ENCODE results near the gene EIF3D. TPM values are rescaled to one million over a fixed set of nuclear protein-coding genes. Genes with fewer than 3 reads are reported as not detected.

Gene EIF3D
- total and polyA plus RNA-seq, 2 of the 8 experiments (the other 6 are each of a cell fraction or from before 2014, with no cell fraction given): 195 to 408 TPM

GRCh38 chr22:36497910-36498665 is 30.9 kb downstream of the EIF3D start:
- no peak overlapping the region for H4K91ac ChIP-seq (replicated peaks; ENCODE audit: insufficient read length, low read length)
- no peak overlapping the region for H3K9ac ChIP-seq (replicated peaks in 1 of 4; ENCODE audit: extremely low read depth in 1 of 4, low read depth in 3 of 4, low read length in 3 of 4)
- POLR2A ChIA-PET (ENCODE audit: partially characterized antibody): interaction anchor here (0.6 to 1.3 kb wide), 4 partner anchors 9 to 16 kb away, joined by 3 to 4 read pairs (median 3); partner anchors contain the start of genes FOXRED2 and TXN2
- no peaks in the 10 kb centered on the region for H3K27me3 ChIP-seq (replicated peaks in 1 of 4; ENCODE audit: control insufficient read depth in 3 of 4, extremely low read depth in 1 of 4, insufficient read depth in 3 of 4, low read length in 3 of 4)
- H3K9me3 ChIP-seq (ENCODE audit: insufficient read depth in 2 of 2, low read depth in 1 of 2, low read length in 1 of 2): no peaks in the 10 kb centered on the region
- no peak overlapping the region for H4K8ac ChIP-seq (ENCODE audit: extremely low read depth, insufficient read depth, low read length)
- H3K79me1 ChIP-seq (ENCODE audit: low read depth, low read length): no peaks in the 10 kb centered on the region
- H2AK5ac ChIP-seq (ENCODE audit: low read depth, low read length): no peak overlapping the region
- no peak overlapping the region for H3K23ac ChIP-seq (ENCODE audit: insufficient read length)
- DNase-seq (ENCODE audit: low read depth in 1 of 2, low spot score in 2 of 2) (no peak), FAIRE-seq (no peak)
- H2BK120ac ChIP-seq (replicated peaks; ENCODE audit: low read depth, low read length): no peak overlapping the region
- 93% methylated on average over 30 of the region's 30 CpGs; no CpG with 5 or more reads in 1 of the 2 experiments for WGBS, 2 experiments (ENCODE audit: extremely low coverage in 1 of 2, insufficient coverage in 1 of 2, insufficient read length in 1 of 2, insufficient replicate concordance in 2 of 2, low coverage in 1 of 2, low lambda C conversion rate in 2 of 2, missing lambda C conversion rate in 1 of 2)
- TF ChIP-seq EGR1 (IDR thresholded peaks at IDR 0.05; ENCODE audit: borderline replicate concordance, low read depth, low read length): no peak
- TF ChIP-seq RFX5 (IDR thresholded peaks at IDR 0.05; ENCODE audit: borderline replicate concordance, low read depth, low read length): no peak
- TF ChIP-seq, protein P1, sequence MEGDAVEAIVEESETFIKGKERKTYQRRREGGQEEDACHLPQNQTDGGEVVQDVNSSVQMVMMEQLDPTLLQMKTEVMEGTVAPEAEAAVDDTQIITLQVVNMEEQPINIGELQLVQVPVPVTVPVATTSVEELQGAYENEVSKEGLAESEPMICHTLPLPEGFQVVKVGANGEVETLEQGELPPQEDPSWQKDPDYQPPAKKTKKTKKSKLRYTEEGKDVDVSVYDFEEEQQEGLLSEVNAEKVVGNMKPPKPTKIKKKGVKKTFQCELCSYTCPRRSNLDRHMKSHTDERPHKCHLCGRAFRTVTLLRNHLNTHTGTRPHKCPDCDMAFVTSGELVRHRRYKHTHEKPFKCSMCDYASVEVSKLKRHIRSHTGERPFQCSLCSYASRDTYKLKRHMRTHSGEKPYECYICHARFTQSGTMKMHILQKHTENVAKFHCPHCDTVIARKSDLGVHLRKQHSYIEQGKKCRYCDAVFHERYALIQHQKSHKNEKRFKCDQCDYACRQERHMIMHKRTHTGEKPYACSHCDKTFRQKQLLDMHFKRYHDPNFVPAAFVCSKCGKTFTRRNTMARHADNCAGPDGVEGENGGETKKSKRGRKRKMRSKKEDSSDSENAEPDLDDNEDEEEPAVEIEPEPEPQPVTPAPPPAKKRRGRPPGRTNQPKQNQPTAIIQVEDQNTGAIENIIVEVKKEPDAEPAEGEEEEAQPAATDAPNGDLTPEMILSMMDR (IDR thresholded peaks at IDR 0.05; ENCODE audit: control extremely low read depth in 1 of 3, insufficient read depth in 1 of 3, low read depth in 1 of 3, low read length in 3 of 3): peak in 2 of 3 experiments; percentile 11 to 15; a peak in 2 of 4 replicates
- TF ChIP-seq HDAC2 (IDR thresholded peaks at IDR 0.05; ENCODE audit: borderline replicate concordance in 1 of 2, low read depth in 2 of 2, low read length in 2 of 2): no peak
- H3K4ac ChIP-seq (replicated peaks; ENCODE audit: insufficient read length, low read depth, low read length): no peak overlapping the region
- H2BK15ac ChIP-seq (ENCODE audit: low read length): no peak overlapping the region
- no peak overlapping the region for H3K4me2 ChIP-seq (ENCODE audit: insufficient read depth in 1 of 2, low read depth in 2 of 2, low read length in 2 of 2)
- H3K79me2 ChIP-seq (ENCODE audit: control insufficient read depth in 1 of 2, insufficient read depth in 2 of 2, low read length in 2 of 2): no peaks in the 10 kb centered on the region
- CTCF ChIA-PET (ENCODE audit: partially characterized antibody): interaction anchor here (0.6 to 2.5 kb wide), 10 partner anchors 9 to 1195 kb away, joined by 3 to 9 read pairs (median 3); no protein-coding TSS in a partner anchor
- no peak overlapping the region for H3K56ac ChIP-seq (replicated peaks; ENCODE audit: insufficient read length, low read depth, low read length)
- H3K18ac ChIP-seq (ENCODE audit: extremely low read depth, low read length): no peak overlapping the region
- H3K36me3 ChIP-seq (ENCODE audit: control insufficient read depth in 2 of 4, insufficient read depth in 4 of 4, low read length in 3 of 4): peaks cover 3 to 27% (median 5%) of the 10 kb centered on the region in 4 experiments; a peak in 5 of 8 replicates
- H4K20me1 ChIP-seq (replicated peaks in 1 of 2; ENCODE audit: control insufficient read depth in 1 of 2, insufficient read depth in 2 of 2, low read length in 2 of 2): no peaks in the 10 kb centered on the region
- no peaks in the 10 kb centered on the region for H3K23me2 ChIP-seq (ENCODE audit: low read depth, low read length)
- no peak overlapping the region for H3K27ac ChIP-seq (ENCODE audit: low read depth, low read length)
- H2BK20ac ChIP-seq (ENCODE audit: low read length): no peak overlapping the region
- H3K4me1 ChIP-seq (replicated peaks in 1 of 4; ENCODE audit: control insufficient read depth in 3 of 4, insufficient read depth in 4 of 4, low read length in 3 of 4): no peaks in the 10 kb centered on the region
- no peak overlapping the region for H4K5ac ChIP-seq (ENCODE audit: insufficient read length, low read depth, low read length)
- no peak overlapping the region for H2BK12ac ChIP-seq (ENCODE audit: low read depth, low read length)
- H3K14ac ChIP-seq (ENCODE audit: insufficient read length): no peak overlapping the region
- no peak overlapping the region for H3K4me3 ChIP-seq (ENCODE audit: extremely low read depth in 1 of 4, insufficient read depth in 2 of 4, low read depth in 3 of 4, low read length in 4 of 4)
- no peak overlapping the region for H2AFZ ChIP-seq (ENCODE audit: low read length)
- no peak overlapping the region for H2BK5ac ChIP-seq (ENCODE audit: low read depth, low read length)
